OCI-LY1 (cell line): ENCODE results near the gene CTNNA2.

Experiments
- EZH2 ChIP-seq: fragments of 200-600 bp; sonication (generic), shearing (Covaris generic); IDR thresholded peaks from 2 replicates; pipeline ENCODE4 v1.8.0; 2017; ENCODE audit warnings: borderline replicate concordance, mixed run types, mild to moderate bottlenecking, antibody characterized with exemption, low read length, moderate library complexity, mixed read lengths
- TF ChIP-seq, protein P1 (sequence below): fragments of 200-600 bp; sonication (generic), shearing (Covaris generic); IDR thresholded peaks from 2 replicates; pipeline ENCODE4 v1.5.1; 2017; ENCODE audit warnings: mild to moderate bottlenecking, antibody characterized with exemption, low read length, moderate library complexity, mixed read lengths

DNA sequence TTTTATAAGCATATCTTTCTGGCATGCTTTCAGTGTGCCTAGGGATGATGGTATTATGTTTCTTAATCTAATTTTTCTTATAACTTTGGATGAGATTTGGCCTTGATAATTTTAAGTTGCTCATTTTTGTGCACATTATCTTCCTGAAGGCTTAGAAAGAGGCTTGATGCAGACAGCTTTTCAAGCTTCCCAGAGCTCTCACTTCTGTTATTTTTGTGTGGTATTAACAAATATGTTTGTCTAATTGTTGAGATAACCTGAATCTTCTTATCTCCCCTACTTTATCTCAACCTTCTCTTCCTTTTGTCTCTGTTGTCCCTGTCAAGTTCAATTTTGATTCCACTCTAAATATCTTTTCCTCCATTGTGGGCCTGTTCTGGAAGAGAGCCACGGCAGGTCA is 904.9 kb downstream of the CTNNA2 start:
- TF ChIP-seq, protein P1, sequence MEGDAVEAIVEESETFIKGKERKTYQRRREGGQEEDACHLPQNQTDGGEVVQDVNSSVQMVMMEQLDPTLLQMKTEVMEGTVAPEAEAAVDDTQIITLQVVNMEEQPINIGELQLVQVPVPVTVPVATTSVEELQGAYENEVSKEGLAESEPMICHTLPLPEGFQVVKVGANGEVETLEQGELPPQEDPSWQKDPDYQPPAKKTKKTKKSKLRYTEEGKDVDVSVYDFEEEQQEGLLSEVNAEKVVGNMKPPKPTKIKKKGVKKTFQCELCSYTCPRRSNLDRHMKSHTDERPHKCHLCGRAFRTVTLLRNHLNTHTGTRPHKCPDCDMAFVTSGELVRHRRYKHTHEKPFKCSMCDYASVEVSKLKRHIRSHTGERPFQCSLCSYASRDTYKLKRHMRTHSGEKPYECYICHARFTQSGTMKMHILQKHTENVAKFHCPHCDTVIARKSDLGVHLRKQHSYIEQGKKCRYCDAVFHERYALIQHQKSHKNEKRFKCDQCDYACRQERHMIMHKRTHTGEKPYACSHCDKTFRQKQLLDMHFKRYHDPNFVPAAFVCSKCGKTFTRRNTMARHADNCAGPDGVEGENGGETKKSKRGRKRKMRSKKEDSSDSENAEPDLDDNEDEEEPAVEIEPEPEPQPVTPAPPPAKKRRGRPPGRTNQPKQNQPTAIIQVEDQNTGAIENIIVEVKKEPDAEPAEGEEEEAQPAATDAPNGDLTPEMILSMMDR = no peak
- no peak for TF ChIP-seq EZH2
